ENCODE data around the gene USH1C. TPM values are rescaled to one million over a fixed set of nuclear protein-coding genes. Genes with fewer than 3 reads are reported as not detected.

Gene USH1C
- total RNA-seq, 4 donors from 2014 or later = not detected

DNA sequence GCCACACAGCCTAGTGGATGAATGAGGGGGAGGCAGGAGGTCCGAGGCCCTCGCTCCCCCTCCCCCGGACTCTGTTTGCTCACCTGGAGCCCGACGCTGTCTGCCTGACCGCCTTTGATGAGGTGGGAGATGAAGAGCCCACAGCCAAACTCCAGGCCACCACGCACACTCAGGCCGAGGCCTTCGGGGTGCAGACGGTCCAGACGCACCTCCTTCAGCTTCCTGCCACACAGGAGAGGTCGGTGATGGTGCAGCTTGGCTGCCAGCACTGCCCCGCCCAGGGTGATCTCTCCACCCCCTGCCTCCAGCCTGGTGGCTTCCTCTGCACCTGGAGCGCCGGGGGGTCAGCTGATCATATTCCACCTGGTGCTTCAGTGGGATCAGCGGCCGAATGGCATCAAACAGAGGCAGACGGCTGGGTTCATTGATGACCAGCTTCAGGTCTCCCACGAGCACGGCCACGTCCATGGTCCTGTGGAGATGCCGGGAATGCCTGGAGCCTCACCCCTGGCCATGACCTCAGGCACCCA, 13.1 kb downstream of the USH1C start:
- Histone ChIP-seq H3K4me1 (no peaks in the 10 kb centered on the region), H3K27me3 (peaks cover 0 to 22% (median 0%) of the 10 kb centered on the region in 4 donors), H3K27ac (replicated peaks in 1 of 4) (no peak overlapping the region), H3K9me3 (no peaks in the 10 kb centered on the region), H3K36me3 (no peaks in the 10 kb centered on the region), H3K4me3 (no peak overlapping the region)
- TF ChIP-seq, protein P1, sequence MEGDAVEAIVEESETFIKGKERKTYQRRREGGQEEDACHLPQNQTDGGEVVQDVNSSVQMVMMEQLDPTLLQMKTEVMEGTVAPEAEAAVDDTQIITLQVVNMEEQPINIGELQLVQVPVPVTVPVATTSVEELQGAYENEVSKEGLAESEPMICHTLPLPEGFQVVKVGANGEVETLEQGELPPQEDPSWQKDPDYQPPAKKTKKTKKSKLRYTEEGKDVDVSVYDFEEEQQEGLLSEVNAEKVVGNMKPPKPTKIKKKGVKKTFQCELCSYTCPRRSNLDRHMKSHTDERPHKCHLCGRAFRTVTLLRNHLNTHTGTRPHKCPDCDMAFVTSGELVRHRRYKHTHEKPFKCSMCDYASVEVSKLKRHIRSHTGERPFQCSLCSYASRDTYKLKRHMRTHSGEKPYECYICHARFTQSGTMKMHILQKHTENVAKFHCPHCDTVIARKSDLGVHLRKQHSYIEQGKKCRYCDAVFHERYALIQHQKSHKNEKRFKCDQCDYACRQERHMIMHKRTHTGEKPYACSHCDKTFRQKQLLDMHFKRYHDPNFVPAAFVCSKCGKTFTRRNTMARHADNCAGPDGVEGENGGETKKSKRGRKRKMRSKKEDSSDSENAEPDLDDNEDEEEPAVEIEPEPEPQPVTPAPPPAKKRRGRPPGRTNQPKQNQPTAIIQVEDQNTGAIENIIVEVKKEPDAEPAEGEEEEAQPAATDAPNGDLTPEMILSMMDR (IDR thresholded peaks at IDR 0.05) = no peak
- intact Hi-C loops (cut with DNase I) = no loop called here
- DNase-seq (ENCODE audit: extremely low spot score) = no peak
- 88% methylated on average over 16 of the region's 22 CpGs for WGBS

DNA sequence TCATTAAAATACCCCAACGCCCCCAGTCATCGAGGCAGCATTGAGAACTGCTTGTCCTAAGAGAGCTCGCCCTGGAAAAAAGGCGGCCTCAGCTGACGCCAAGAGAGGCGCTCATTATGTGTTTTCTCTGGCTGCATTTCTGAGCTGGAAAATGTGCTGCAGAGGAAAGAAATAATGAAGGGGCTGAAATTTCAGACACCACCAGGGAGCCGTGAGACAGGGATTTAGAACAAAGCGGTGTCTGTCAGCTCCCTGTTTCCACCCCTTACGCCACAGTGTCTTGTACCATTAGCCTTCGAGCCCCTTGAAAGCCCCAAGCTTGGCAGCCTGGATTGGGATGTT, 14.4 kb downstream of the USH1C start:
- DNase-seq (ENCODE audit: extremely low spot score) = no peak
- Histone ChIP-seq H3K36me3 (no peaks in the 10 kb centered on the region), H3K27ac (replicated peaks in 1 of 4) (no peak overlapping the region), H3K9me3 (no peaks in the 10 kb centered on the region), H3K4me1 (no peaks in the 10 kb centered on the region), H3K4me3 (no peak overlapping the region), H3K27me3 (peaks cover 0 to 22% (median 0%) of the 10 kb centered on the region in 4 donors)
- intact Hi-C loops (cut with DNase I) = loop anchor here (2.0 kb wide), 1 partner anchor 145 kb away; no protein-coding TSS in a partner anchor
- no peak for TF ChIP-seq POLR2A (IDR thresholded peaks at IDR 0.05; ENCODE audit: low read depth)
- TF ChIP-seq, protein P1 (IDR thresholded peaks at IDR 0.05) = no peak
- no peak for TF ChIP-seq POLR2AphosphoS5 (IDR thresholded peaks at IDR 0.05)
- TF ChIP-seq EP300 (IDR thresholded peaks at IDR 0.05) = no peak
- 67% methylated on average over 10 of the region's 10 CpGs for WGBS

GRCh38 chr11:17528906-17529843, 15.0 kb downstream of the USH1C start:
- Histone ChIP-seq H3K27ac (replicated peaks in 1 of 4) (no peak overlapping the region), H3K27me3 (peaks cover 0 to 19% (median 0%) of the 10 kb centered on the region in 4 donors), H3K4me1 (no peaks in the 10 kb centered on the region), H3K36me3 (no peaks in the 10 kb centered on the region), H3K9me3 (no peaks in the 10 kb centered on the region), H3K4me3 (no peak overlapping the region)
- 72% methylated on average over 13 of the region's 14 CpGs for WGBS
- no peak for TF ChIP-seq POLR2A (IDR thresholded peaks at IDR 0.05; ENCODE audit: low read depth)
- TF ChIP-seq, protein P1 (IDR thresholded peaks at IDR 0.05) = no peak
- TF ChIP-seq EP300 (IDR thresholded peaks at IDR 0.05) = no peak
- TF ChIP-seq POLR2AphosphoS5 (IDR thresholded peaks at IDR 0.05) = no peak
- intact Hi-C loops (cut with DNase I) = loop anchor here (2.0 kb wide), 1 partner anchor 144 kb away; no protein-coding TSS in a partner anchor
- no peak for DNase-seq (ENCODE audit: extremely low spot score)

DNA sequence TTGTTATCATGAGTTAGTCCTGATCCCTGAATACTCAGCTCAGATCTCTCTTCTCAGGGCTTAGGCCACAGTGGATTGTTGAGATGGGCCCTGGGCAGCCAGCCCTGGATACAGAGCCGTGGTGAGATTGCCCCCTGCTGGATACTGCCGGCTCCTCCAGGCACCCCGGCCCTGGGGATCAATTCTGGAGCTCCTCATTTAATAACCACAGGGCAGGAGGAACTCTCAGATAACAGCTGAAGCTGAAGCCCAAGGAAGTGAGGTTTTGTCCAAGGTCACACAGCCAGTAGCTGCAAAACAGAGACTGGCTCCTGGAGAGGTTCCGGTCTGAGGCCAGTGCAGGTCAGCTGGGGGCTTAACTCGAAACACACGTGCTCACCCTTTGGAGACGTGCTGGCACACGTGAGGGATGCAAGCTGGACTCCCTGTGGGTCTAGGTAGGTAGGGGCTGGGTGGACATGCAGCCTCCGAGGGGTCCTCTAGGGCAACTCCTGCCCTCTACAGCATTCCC, 16.0 kb downstream of the USH1C start:
- H3K36me3 ChIP-seq = no peaks in the 10 kb centered on the region
- no peaks in the 10 kb centered on the region for H3K4me1 ChIP-seq
- no peaks in the 10 kb centered on the region for H3K9me3 ChIP-seq
- H3K27me3 ChIP-seq = peaks cover 0 to 10% (median 0%) of the 10 kb centered on the region in 4 donors
- DNase-seq (ENCODE audit: extremely low spot score) = no peak
- WGBS = 54% methylated on average over 8 of the region's 9 CpGs
- H3K4me3 ChIP-seq = no peak overlapping the region
- no peak overlapping the region for H3K27ac ChIP-seq (replicated peaks in 1 of 4)
- TF ChIP-seq, protein P1 (IDR thresholded peaks at IDR 0.05) = peak; percentile 52 to 68 (median 60)
- TF ChIP-seq POLR2A (IDR thresholded peaks at IDR 0.05; ENCODE audit: low read depth) = no peak
- intact Hi-C loops (cut with DNase I) = loop anchor here (2.0 kb wide), 1 partner anchor 143 kb away; no protein-coding TSS in a partner anchor
